Measurements from ENCODE around the gene RPTOR.

- TF ChIP-seq TCF7L2 (IDR thresholded peaks at IDR 0.05; ENCODE audit: borderline replicate concordance, low read depth, low read length) (no peak), CTCF (tag by site-specific recombination; IDR thresholded peaks at IDR 0.05) (no peak), ZNF624 (tag by site-specific recombination; IDR thresholded peaks at IDR 0.05) (no peak), PATZ1 (tag by site-specific recombination; IDR thresholded peaks at IDR 0.05) (no peak), HOXA7 (CRISPR knock-in tag; IDR thresholded peaks at IDR 0.05; ENCODE audit: borderline replicate concordance) (no peak), ZNF140 (tag by site-specific recombination; IDR thresholded peaks at IDR 0.05) (no peak)
Measured at GRCh38 chr17:80601146-80601545, 56.5 kb downstream of the RPTOR start.
